ENCODE results near the gene NPAS4. TPM values are rescaled to one million over a fixed set of nuclear protein-coding genes. Genes with fewer than 3 reads are reported as not detected.

NPAS4 gene
- polyA plus RNA-seq, 1 experiment = 0.14 TPM

GRCh38 chr11:66471142-66471541 is 50.3 kb downstream of the NPAS4 start:
- H3K27ac ChIP-seq (ENCODE audit: low read depth, low read length) = no peak overlapping the region
- POLR2A ChIA-PET = interaction anchor here (0.6 kb wide), 1 partner anchor 97 kb away, joined by 3 read pairs; the partner anchor contains the start of gene CTSF
- CTCF ChIA-PET = interaction anchor here (1.0 kb wide), 1 partner anchor 42 kb away, joined by 3 read pairs; no protein-coding TSS in a partner anchor
- no peaks in the 10 kb centered on the region; the same call in 1 of the 2 replicates for H3K9me3 ChIP-seq (ENCODE audit: control insufficient read depth, insufficient read depth, low read length)
- no peaks in the 10 kb centered on the region for H3K27me3 ChIP-seq (ENCODE audit: control insufficient read depth, insufficient read depth, low read length)
- no peak for TF ChIP-seq CTCF (IDR thresholded peaks at IDR 0.05; ENCODE audit: low read depth, low read length)
- no peak for DNase-seq (ENCODE audit: low read depth, low spot score)
- no peak overlapping the region for H3K4me3 ChIP-seq (ENCODE audit: low read depth, low read length)

GRCh38 chr11:66472054-66472453 is 51.2 kb downstream of the NPAS4 start:
- H3K27ac ChIP-seq (ENCODE audit: low read depth, low read length) = no peak overlapping the region
- no peak for TF ChIP-seq CTCF (IDR thresholded peaks at IDR 0.05; ENCODE audit: low read depth, low read length)
- POLR2A ChIA-PET = interaction anchor here (0.6 kb wide), 1 partner anchor 97 kb away, joined by 3 read pairs; the partner anchor contains the start of gene CTSF
- no peaks in the 10 kb centered on the region; the same call in 1 of the 2 replicates for H3K9me3 ChIP-seq (ENCODE audit: control insufficient read depth, insufficient read depth, low read length)
- DNase-seq (ENCODE audit: low read depth, low spot score) = no peak
- H3K4me3 ChIP-seq (ENCODE audit: low read depth, low read length) = no peak overlapping the region
- H3K27me3 ChIP-seq (ENCODE audit: control insufficient read depth, insufficient read depth, low read length) = no peaks in the 10 kb centered on the region
- CTCF ChIA-PET = interaction anchor here (1.0 kb wide), 1 partner anchor 42 kb away, joined by 3 read pairs; no protein-coding TSS in a partner anchor

- Histone ChIP-seq H3K27me3 (ENCODE audit: control insufficient read depth, insufficient read depth, low read length) (no peaks in the 10 kb centered on the region), H3K4me3 (ENCODE audit: low read depth, low read length) (no peak overlapping the region), H3K27ac (ENCODE audit: low read depth, low read length) (no peak overlapping the region), H3K9me3 (ENCODE audit: control insufficient read depth, insufficient read depth, low read length) (no peaks in the 10 kb centered on the region; the same call in 1 of the 2 replicates)
- POLR2A ChIA-PET = no interaction called here
- no peak for TF ChIP-seq CTCF (IDR thresholded peaks at IDR 0.05; ENCODE audit: low read depth, low read length)
- CTCF ChIA-PET = no interaction called here
- DNase-seq (ENCODE audit: low read depth, low spot score) = no peak
These were observed 52.3 kb downstream of the NPAS4 start for GRCh38 chr11:66473167-66473566.

- no peaks in the 10 kb centered on the region; the same call in 1 of the 2 replicates for H3K9me3 ChIP-seq (ENCODE audit: control insufficient read depth, insufficient read depth, low read length)
- H3K27me3 ChIP-seq (ENCODE audit: control insufficient read depth, insufficient read depth, low read length) = no peaks in the 10 kb centered on the region
- CTCF ChIA-PET = interaction anchor here (0.8 kb wide), 1 partner anchor 43 kb away, joined by 3 read pairs; no protein-coding TSS in a partner anchor
- POLR2A ChIA-PET = no interaction called here
- no peak overlapping the region for H3K4me3 ChIP-seq (ENCODE audit: low read depth, low read length)
- no peak overlapping the region for H3K27ac ChIP-seq (ENCODE audit: low read depth, low read length)
- no peak for DNase-seq (ENCODE audit: low read depth, low spot score)
- no peak for TF ChIP-seq CTCF (IDR thresholded peaks at IDR 0.05; ENCODE audit: low read depth, low read length)
These were observed 53.0 kb downstream of the NPAS4 start for GRCh38 chr11:66473608-66474515.

All from AG04450 (cell line).